ENCODE measurements around the gene IGF2BP1. TPM values are rescaled to one million over a fixed set of nuclear protein-coding genes. Genes with fewer than 3 reads are reported as not detected.
"Not testable (repeated sequence)": the region's sequence is repeated elsewhere in the genome, so short reads cannot be mapped to it uniquely, and the experiment has no call there.

IGF2BP1 gene
- total RNA-seq, 1 experiment from 2014 or later: 0.15 TPM

- DNase-seq (ENCODE audit: extremely low read depth, low read depth): no peak
Observed at GRCh38 chr17:48995304-48995973, 1.7 kb upstream of the IGF2BP1 start.

GRCh38 chr17:48995974-48996721 lies 1.0 kb upstream of the IGF2BP1 start:
- no peak for DNase-seq (ENCODE audit: extremely low read depth, low read depth)

GRCh38 chr17:48996722-48997102 lies 473 bp upstream of the IGF2BP1 start:
- DNase-seq (ENCODE audit: extremely low read depth, low read depth): no peak

DNA sequence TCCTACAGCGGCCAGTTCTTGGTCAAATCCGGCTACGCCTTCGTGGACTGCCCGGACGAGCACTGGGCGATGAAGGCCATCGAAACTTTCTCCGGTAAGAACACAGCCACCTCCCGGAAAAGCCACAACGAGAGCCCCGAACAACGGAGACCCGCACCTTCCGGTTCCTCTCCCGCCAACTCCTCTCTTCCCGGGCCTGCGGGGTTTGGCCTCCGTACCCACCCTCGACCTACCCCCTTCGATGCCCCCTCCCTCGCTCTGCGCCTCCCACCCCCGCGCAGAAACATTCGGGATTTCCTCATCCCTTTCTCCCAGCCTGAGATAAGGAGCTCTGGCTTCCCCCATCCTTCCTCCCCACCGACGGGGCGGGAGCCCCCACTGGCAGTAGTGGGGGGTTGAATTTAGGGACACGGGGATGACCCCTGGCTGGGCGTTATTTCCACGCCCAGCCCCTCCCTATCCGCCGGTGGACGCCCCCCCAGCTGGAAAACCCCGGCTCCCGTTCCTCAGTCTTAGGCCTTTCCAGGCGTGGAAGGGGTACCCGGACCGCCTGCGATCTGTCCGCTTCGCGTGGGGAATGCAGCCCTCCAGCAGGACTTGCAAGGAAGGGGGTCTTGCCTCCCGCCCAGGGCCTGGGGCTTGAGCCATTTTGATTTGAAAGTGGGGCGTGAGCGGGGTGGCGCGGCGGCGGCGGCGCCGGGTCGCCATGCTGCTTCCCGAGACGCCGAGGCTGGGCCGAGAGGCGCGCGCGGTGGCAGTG lies 822 bp downstream of the IGF2BP1 start:
- DNase-seq (ENCODE audit: extremely low read depth, low read depth): no peak

DNA sequence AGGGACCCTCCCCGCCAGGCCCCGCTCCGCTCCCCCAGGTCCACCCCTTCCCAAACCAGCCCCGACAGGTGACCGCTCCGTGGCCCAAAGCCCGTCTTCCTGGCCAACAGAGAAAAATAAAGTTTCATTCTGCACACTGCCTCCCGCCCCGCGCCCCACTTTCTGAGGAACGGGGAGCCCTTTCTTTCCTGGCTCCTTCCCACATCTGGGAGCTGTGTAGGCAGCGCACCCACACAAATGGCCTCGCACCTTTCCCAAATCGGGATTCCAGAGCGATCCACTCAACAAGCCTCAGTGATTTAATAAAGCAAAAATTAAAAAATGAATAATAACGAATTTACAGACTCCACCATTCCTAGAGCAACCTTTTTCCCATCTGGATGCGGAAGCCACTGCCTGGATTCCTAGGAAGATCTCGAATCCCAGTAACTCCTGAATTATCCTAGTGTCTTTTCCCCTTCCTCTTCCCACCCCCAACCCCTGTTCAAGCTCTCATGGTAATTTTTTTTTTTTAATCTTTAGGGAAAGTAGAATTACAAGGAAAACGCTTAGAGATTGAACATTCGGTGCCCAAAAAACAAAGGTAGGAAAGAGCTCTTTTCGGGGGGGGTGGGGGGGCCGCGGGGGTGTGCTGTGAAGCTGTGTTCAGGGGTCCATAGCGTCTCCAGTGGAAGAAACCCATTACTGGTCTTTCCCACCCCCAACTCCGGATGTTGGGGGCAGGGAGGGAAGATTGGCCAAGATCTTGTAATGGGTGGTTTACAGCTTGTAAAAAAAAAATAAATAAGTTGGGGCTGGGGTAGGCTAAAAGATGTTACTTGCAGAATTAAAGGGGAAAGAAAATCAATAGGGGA lies 1.6 kb downstream of the IGF2BP1 start:
- DNase-seq (ENCODE audit: extremely low read depth, low read depth): no peak

GRCh38 chr17:49000943-49001342 lies 3.8 kb downstream of the IGF2BP1 start:
- DNase-seq (ENCODE audit: extremely low read depth, low read depth): no peak

- DNase-seq (ENCODE audit: extremely low read depth, low read depth): no peak
Observed at GRCh38 chr17:49001671-49002070, 4.5 kb downstream of the IGF2BP1 start.

DNA sequence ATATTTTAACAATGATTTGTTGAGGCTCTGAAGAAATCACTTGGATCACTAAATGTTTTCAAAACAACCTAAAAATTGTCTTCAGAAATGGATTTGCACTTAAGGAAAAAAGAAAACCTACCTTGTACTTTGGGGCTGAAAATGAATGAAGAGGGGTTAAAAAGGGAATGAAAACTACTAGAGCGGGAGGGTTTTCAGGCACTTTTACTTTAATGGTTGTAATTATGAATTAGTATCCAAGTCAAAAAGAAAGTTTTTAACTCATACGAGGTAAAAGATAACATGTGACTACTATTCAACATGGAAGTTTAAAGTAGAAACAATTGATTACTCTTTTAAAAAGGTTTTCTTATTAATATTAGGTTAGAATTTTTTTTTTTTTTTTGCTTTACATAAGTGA lies 5.1 kb downstream of the IGF2BP1 start:
- no peak for DNase-seq (ENCODE audit: extremely low read depth, low read depth)

- DNase-seq (ENCODE audit: extremely low read depth, low read depth): no peak
Observed at GRCh38 chr17:49002766-49003165, 5.6 kb downstream of the IGF2BP1 start.

DNA sequence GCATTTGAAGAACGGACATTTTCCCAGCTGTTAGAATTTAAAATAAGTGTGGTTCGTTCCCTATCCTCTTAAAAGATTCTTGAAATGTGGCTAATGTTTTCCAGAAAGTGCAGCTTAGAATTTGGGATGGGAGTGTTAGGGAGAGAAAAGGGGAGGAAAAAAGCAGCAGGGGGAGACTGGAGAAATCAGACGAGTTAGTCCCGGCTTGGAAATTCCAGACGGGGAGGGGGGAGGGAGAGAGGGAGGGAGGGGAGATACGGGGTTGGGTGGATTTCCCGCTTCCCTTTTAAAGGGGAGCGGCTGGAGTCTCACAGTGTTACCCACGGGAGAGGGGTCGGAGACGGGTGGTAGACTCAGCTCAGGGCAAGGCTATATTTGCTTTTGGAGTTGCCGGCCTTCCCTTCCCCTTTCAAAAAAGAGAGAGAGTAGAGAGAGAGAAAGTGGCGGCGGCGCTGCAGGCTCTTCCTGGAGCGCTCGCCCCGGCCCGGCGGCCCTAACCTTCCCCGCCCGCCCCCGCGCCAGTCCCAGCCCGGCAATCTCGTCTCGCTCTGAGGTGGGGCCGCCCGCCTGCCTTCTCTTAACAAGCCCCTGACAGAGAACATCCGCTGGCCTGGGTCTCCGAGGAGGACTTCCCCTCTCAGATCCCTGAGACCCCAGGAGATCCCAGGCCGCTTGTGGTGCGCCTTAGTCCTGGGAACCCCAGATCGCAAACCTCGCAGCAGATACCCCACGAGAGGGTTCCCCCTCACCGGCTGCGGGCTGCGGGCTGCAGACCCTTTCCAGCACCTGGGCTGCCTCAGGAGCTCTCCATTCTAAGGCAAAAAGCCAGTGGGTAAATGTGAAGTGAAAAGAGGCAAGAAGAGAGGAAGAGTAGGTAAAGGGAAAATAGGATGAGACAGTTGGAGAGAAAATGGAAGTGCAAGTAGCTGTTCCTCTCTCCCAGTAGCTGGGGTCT lies 6.6 kb downstream of the IGF2BP1 start:
- DNase-seq (ENCODE audit: extremely low read depth, low read depth): no peak

GRCh38 chr17:49005140-49005539 lies 8.0 kb downstream of the IGF2BP1 start:
- DNase-seq (ENCODE audit: extremely low read depth, low read depth): no peak

GRCh38 chr17:49008908-49009307 lies 11.7 kb downstream of the IGF2BP1 start:
- DNase-seq (ENCODE audit: extremely low read depth, low read depth): not testable (repeated sequence)

DNA sequence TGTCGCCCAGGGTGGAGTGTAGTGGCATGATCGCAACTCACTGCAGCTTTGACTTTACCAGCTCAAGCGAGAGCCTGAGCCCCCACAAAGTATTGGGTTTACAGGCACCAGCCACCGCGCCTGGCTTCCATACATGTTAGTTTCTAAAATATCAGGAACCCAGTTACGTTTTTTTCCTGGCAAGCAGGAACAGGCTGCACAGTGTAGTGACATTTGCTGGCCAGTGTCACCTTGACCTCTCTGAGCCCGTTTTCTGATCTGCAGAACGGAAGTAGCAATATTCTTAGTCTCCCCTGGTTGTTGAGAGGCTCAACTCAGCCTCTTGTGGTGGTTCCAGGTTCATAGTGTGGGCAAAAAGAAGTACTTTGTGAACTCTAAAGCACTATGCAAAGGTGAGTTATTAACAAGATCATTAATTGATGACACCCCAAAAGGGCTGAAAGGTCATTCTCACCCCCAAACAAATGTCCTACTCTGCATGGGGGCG lies 15.6 kb downstream of the IGF2BP1 start:
- DNase-seq (ENCODE audit: extremely low read depth, low read depth): no peak

DNA sequence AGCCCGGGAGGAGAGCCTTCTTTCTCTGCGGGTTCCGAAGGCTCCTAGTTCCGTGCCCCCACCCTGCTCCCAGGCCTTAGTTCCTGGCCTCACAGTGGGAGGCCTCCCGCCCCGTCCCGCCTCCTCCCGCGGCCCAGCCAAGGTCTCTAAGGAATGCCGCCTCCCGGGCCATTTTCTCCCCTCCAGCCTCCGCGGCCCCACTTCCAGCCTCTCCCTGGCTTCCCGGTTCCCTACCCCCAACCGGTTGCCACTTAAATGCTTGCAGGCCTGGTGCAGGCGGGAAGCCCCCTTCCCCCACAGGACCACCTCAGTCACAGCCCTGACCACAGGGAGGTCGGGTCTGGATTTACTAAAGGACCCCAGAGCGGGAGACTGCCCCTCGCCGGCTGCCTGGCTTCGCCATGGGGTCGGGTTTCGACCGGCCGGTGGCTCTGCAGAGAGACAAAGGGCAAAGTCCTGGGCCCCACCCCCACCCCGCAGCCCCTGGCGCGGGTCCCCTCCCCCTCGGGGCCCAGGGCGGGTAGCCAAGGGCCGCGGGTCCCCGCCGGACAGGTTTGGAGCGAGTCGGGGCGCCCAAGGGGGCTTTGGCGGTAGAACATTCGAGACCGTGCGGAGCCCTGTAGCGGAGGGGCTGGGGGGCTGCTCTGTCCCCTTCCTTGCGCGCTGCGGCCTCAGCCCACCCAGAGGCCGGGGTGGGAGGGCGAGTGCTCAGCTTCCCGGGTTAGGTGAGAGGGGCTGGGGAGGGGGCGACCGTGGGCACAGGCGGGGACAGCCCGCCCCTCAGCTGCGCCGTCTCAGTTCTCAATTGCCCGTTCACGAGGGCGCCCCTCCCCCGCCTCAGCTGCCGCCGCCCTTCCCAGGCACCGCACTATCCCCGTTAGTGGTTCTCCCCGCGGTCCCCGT lies 16.4 kb downstream of the IGF2BP1 start:
- DNase-seq (ENCODE audit: extremely low read depth, low read depth): no peak

DNA sequence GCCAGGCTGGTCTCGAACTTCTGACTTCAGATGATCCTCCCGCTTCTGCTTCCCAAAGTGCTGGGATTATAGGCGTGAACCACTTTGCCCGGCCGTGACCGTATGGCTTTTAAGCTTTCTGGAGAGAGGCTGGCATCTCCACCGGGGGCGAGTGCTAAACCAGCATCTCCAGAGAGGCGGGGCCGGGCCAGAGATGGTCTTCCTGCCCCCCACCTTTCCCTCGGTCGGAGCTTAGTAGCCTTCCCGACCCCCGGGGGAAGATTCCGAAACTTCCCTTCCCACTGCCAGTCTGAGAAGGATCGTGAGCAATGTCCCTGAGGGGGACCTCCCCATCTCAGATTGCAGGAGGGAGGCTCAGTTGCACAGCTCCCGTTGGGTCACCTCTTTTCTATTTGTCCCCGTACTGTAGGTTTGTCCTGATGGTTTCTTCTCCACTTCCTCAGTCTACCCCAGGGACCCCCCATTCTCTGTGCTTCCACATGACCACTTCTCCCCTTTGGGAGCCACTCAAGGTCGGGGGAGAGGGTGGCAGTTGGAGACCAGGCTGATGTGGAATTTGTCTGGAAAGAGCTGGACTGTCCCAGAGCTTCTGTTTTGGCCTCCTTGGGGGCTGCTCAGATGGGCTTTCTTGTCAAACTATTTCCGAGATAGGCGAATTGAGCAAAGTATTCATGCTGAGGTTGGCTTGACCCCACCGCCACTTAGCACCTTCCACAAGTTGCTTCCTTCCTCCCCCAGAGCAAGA lies 18.2 kb downstream of the IGF2BP1 start:
- DNase-seq (ENCODE audit: extremely low read depth, low read depth): no peak

DNA sequence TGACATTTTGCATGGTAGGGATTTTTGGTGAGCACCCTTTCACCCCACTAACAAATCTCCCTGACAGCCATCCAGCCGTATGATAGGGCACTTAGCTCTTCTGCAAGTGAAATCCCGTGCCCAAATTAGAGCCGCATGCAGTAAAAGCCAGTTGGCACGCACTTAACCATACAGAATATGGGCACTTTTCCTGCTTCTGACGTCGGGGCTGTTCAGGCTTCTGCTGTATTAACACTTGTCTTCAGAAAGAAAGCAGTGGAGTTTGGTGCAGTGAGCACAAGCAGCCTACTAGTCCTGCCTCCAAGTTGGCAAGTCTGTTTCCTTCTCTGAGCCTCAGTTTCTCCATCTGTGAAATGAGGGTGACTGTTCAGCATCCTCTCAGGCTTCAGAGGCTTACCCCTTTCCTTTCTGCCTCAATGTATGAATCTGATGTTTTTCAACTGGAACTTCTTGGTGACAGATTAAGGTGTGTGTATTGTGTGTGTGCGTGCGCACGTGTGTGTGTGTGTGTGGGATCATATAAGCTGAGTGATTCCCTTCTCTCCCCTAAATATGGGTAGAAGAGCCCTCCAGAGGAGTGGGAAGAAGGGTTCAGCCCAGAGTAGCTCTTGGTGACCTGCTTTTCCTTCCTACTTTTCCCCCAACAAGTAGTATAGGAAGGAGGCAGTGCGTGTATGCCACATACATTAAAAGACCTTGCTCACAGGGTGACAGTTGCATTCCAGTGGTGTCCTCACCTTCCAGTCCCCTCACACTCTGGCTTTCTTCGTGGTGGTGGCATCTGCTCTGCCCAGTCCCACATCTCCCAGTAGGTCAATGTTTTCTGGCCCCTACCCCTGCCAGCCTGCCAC lies 19.0 kb downstream of the IGF2BP1 start:
- no peak for DNase-seq (ENCODE audit: extremely low read depth, low read depth)

Measured in NCI-H460 (cell line).